ENCODE measurements around the gene AGBL4.
"Not testable (repeated sequence)": the region's sequence is repeated elsewhere in the genome, so short reads cannot be mapped to it uniquely, and the experiment has no call there.

The AGBL4 gene

GRCh38 chr1:49298304-49298703 is 725.5 kb downstream of the AGBL4 start:
- no peak for DNase-seq

- DNase-seq = no peak
These were observed 726.0 kb downstream of the AGBL4 start for GRCh38 chr1:49297783-49298182.

- DNase-seq = no peak
These were observed 729.2 kb downstream of the AGBL4 start for GRCh38 chr1:49294539-49294938.

DNA sequence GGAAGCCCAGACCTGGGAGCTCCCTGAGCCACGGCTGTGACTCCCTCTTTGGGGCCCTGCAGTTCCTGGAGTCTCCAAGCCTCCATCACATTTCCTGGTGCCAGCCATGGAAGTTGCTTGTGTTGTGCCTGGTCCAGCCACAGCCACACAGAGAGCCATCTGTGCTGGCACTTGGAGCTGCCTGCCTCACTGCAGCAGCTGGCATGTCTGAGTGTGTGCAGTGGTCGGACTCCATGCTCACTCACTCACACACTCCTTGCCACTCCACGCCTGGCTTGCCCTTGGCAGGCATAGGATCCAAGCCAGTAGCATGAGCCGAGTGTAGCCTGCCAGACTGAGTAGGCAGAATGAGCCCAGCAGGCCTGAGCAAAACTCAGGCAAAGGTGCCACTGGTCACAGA is 730.7 kb downstream of the AGBL4 start:
- DNase-seq = no peak

DNA sequence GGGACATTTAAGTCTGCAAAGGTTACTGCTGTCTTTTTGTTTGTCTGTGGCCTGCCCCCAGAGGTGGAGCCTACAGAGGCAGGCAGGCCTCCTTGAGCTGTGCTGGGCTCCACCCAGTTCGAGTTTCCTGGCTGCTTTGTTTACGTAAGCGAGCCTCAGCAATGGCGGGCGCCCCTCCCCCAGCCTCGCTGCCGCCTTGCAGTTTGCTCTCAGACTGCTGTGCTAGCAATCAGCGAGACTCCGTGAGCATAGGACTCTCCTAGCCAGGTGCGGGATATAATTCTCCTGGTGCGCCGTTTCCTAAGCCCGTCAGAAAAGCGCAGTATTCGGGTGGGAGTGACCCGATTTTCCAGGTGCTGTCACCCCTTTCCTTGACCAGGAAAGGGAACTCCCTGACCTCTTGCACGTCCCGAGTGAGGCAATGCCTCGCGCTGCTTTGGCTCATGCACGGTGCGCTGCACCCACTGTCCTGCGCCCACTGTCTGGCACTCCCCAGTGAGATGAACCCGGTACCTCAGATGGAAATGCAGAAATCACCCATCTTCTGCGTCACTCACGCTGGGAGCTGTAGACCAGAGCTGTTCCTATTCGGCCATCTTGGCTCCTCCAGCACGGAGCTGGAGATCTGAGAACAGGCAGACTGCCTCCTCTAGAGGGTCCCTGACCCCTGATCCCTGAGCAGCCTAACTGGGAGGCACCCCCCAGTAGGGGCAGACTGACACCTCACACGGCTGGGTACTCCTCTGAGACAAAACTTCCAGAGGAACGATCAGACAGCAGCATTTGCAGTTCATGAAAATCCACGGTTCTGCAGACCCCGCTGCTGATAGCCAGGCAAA is 766.3 kb downstream of the AGBL4 start:
- DNase-seq = not testable (repeated sequence)

DNA sequence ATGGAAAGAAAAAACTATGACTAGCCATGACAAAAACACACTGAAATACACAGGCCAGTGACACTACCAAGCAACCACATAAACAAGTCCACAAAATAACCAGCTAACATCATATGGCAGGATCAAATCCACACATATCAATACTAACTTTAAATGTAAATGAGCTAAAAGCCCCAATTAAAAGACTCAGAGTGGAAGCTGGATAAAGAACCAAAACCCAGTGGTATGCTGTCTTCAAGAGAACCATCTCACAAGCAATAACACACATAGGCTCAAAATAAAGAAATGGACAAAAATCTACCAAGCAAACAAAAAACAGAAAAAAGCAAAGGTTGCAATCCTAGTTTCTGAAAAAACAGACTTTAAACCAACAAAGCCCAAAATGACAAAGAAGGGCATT is 770.8 kb downstream of the AGBL4 start:
- DNase-seq = no peak

DNA sequence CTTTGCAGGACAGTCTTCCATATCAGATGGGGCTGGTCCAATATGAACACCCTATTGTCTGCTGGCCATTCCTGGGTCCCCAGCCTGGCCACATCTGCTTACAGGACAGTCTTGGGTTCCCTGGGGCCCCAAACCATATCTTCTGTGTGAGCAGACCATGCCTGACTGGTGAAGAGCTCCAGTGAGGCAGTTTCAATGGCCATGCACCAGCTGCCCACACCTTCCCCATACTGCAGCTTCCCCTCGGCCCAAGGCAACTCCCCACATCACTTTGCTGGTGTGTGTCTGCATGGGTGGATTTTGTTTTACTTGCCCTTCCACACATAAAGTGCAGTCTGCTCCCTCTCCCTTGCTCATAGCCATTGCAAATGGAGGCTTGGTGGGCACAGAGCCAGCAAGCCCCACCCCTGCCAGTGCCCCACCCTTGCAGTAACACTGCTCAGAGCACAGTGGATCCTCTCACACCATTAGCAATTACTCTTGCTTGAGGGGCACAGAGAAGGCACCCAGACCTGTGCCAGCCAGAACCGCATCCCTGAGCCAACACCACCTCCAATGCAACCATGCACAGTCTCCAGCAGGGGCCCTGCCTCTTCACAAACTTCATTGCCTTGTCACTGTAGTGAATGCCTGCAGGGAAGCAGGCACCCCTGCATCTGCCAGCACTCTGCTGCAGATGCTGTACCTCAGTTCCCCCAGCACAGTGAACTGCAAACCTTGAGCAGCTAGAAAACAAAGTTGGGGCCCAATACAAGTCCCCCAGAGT is 772.6 kb downstream of the AGBL4 start:
- DNase-seq = no peak

- DNase-seq = no peak
These were observed 783.0 kb downstream of the AGBL4 start for GRCh38 chr1:49240709-49241221.

- no peak for DNase-seq
These were observed 788.8 kb downstream of the AGBL4 start for GRCh38 chr1:49234988-49235387.

DNA sequence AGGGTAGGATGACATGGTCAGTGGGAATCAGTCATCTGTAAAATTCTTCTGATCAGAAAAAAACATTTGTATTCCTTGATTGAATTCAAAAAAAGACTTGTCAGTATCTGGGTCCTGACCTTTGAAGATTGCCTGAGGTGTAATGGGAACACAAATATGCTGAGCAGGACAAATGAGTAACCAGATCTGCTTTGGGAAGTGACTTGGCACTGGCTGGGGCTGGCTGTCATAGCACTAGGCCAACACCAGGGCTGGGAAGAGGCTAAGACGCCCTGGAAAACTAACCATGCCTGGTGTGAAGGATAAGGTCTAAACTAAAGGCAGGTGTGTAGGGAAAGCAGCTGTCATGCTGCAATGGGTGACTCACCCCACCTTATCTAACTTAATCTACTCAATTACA is 794.2 kb downstream of the AGBL4 start:
- DNase-seq = no peak

GRCh38 chr1:49226758-49227157 is 797.0 kb downstream of the AGBL4 start:
- no peak for DNase-seq

- DNase-seq = no peak
These were observed 798.3 kb downstream of the AGBL4 start for GRCh38 chr1:49225464-49225863.

DNA sequence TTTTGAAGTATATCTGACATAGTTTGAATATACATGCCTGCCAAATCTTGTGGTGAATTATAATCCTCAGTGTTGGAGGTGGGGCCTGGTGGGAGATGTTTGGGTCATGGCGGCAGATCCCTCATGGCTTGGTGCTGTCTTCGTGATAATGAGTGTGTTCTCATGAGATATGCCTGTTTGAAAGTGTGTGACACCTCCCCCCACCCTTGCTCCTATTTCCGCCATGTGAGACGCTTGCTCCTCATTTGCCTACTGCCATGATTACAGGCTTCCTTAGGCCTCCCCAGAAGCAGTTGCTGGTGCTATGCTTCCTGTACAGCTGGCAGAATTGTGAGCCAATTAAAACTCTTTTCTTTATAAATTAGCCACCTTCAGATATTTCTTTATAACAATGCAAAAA is 810.5 kb downstream of the AGBL4 start:
- no peak for DNase-seq

- DNase-seq = no peak
These were observed 815.0 kb downstream of the AGBL4 start for GRCh38 chr1:49208712-49209111.

- no peak for DNase-seq
These were observed 819.0 kb downstream of the AGBL4 start for GRCh38 chr1:49204720-49205119.

GRCh38 chr1:49200738-49201137 is 823.0 kb downstream of the AGBL4 start:
- DNase-seq = no peak

DNA sequence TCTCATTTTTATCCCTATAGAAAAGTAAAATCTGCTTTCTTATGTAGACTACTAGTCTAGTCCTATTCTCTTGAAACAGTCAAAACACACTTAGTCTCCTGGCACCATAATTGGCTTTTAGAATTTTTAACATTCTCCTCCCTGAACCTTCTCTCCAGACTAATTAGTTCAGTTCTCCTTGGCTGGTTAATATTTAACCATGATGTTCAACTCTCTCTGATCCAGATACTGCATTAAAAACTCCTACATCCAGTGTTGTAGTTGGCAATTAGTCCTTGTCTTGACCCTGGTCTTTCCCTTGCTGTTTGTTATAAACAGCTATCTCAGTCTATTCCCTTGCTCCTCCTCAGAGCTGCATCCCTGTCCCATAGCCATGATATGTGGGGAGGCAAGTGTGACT is 824.2 kb downstream of the AGBL4 start:
- DNase-seq = no peak

DNA sequence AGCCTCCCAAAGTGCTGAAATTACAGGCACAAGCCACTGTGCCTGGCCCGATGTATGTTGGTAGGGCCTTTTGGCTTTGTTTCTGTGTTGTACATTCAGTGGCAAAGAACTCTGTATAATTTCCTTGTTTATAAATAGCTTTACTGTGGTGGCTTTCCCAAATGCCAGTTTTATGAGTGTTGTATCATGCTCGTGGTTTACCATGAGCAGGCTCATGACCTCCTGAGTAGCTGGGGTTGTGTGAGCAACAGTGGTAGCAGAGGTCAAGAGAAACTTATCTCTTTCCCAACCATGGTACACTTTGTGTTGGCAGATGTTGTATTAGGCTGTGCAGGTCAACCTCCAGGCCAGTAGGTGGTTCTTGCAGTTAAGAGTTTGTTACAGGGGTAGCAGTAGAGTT is 826.7 kb downstream of the AGBL4 start:
- no peak for DNase-seq

DNA sequence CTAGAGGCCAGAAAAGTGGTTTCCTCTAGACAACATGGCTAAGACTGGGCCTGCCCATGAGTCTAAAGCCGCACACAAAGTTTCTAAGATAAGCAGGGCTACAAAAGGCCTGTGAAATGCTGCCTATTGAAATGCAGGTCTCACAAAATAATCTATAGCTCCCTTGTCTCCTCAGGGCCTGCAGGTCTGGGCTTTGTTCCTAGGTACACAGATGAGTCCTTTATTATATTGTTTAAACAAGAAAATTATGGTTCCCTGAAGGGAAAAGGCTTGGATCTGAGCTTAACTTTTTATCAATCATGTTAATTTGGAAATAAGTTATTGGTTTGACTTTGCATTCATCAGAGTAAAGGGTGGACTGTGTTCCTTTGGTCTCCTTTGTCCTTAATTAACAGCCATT is 833.6 kb downstream of the AGBL4 start:
- DNase-seq = no peak

DNA sequence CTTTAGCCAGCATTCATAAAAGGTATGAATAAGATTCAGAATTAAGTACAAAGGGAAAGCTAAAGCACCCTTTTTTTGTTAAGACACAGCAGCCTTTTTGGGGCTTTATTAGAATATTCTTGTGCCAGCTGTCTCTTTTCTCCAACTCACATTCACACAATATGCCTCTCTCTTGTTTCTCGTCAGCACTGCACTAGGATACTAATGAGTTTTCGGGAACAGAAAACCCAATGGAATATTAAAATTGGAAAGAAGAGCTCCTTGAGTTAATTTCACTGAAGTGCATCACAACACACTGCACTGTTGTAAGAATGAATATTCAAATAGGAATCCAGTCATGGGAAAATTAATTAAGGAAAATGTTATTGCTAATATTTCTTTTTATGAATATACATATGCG is 836.7 kb downstream of the AGBL4 start:
- no peak for DNase-seq

GRCh38 chr1:49185450-49185980 is 838.2 kb downstream of the AGBL4 start:
- DNase-seq = no peak

- no peak for DNase-seq
These were observed 840.3 kb downstream of the AGBL4 start for GRCh38 chr1:49183489-49183888.

GRCh38 chr1:49181033-49181432 is 842.7 kb downstream of the AGBL4 start:
- DNase-seq = no peak

All from activated CD4-positive, alpha-beta T cell treated with anti-CD3 and anti-CD28 coated beads for 1 hour (primary cell).